Activated T-cell treated with anti-CD3 and anti-CD28 coated beads, Interleukin-2, amount 50 U/mL, for 4 hours (primary cell): ENCODE results near the gene ZBED3. TPM values are rescaled to one million over a fixed set of nuclear protein-coding genes. Genes with fewer than 3 reads are reported as not detected.

Source experiments
- total RNA-seq, 3 donors: library from RNA; stranded (reverse); gene quantifications; one replicate each; pipeline ENCODE4 v1.2.1, GENCODE V29; 2021

The ZBED3 gene
- total RNA-seq, 3 donors from 2014 or later, result 1.7 to 3.3 (median 1.9) TPM

Other genes starting within 250 kb of the ZBED3 start
- under 1 TPM in 1 of 3 donors, not detected in 2; 0.66 TPM for gene S100Z, start 237.3 kb downstream of the ZBED3 start, total RNA-seq
- not detected for gene CRHBP, start 134.2 kb downstream of the ZBED3 start, total RNA-seq
- 10 to 100 TPM; 31.7 to 32.8 (median 31.9) TPM for gene AGGF1, start 56.9 kb downstream of the ZBED3 start, total RNA-seq
- not detected for gene PDE8B, start 123.4 kb upstream of the ZBED3 start, total RNA-seq